HG03064 (cell line): Measurements from ENCODE around the gene CEND1.
A peak's percentile ranks its signal among the peaks of the same experiment; 100 is the strongest.

Experiments used
- ATAC-seq: cut with Tn5 transposase; IDR thresholded peaks from one replicate; pipeline ENCODE4 v1.9.1; 2021; ENCODE audit warnings: low read depth; ENCODE audit not compliant: unreplicated experiment

CEND1 gene

DNA sequence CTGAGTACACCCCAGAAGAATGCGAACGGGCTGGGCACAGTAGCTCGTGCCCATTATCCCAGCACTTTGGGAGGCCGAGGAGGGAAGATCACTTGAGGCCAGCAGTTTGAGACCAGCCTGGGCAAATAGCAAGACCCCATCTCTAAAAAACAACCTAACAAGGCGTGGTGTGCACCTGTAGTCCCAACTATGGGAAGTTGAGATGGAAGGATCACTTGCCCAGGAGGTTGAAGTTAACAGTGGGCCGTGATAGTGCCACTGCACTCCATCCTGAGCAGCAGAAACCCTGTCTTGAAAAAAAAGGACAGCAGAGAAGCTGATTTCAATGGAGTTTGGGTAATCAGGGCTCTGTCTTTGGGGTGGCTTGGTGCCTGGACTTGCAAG lies 23.2 kb upstream of the CEND1 start:
- ATAC-seq, result no peak

DNA sequence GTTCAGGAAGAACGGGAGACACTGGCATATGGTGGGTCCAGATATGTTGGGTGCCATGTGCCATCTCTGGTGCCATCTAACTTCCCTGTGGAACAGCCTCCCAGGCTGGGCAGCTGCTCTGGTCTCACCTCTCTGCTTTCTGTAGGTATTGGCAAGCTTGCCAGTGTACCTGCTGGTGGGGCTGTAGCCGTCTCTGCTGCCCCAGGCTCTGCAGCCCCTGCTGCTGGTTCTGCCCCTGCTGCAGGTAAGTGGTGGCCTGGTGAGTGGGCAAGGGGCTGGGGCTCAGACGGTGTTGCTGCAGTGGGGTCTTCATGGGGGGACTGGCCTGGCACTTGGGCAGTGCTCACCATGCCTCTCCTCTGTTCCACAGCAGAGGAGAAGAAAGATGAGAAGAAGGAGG lies 22.5 kb upstream of the CEND1 start:
- no peak for ATAC-seq

DNA sequence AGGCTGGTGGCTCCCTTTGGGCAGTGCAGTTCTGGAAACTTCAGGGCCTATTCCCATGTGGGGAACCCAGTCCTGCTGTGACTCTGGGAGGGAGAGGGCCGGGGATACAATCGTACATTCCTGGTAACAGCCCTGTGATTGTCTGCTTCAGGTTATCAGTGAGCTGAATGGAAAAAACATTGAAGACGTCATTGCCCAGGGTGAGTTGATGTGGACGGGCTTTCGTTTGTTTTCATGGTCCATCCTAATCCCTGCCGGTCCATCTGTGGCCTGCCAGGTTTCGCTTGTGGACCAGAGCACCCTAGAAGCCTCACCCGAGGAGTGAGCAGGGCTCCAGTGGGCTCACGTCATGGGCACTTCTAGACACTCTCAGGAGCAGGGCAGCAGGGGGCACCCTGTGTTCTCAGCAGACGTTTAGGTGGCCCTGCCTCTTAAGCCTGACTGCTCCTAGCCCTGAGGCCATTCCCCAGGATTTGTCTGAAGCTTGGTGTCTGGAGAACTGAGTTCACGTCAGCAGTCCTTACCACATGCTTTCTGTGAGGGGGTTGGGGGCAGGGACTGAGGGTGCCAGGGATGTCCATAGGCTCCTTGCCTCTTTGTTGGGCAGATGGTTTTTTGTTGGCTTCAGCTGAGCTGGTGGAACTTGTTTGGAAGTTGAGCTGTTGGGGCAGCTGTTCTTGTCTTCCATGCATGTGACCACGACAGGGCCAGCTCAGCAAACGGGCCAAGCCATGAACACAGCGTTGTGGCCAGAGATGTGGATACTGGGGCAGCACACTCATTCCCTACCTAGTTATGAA lies 21.8 kb upstream of the CEND1 start:
- no peak for ATAC-seq

DNA sequence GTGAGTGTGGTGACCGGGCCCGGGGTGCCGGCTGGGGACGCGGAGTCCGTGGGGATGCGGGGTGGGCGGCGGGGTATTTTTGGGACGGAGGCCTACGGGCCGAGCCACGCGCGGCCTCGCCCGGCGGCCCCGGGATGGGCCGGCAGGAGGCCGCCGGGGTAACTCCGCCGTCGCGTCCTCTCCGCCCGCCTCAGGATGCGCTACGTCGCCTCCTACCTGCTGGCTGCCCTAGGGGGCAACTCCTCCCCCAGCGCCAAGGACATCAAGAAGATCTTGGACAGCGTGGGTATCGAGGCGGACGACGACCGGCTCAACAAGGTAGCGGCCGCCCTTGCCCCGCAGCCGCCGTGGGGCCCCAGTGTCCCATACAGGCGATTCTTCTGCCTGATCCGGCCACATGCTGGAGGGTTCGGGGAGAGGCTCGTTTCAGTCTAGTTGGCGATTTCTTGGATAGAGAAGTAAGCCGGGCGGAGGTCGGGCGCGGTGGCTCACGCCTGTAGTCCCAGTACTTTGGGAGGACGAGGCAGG lies 20.2 kb upstream of the CEND1 start:
- peak; percentile 14 for ATAC-seq

DNA sequence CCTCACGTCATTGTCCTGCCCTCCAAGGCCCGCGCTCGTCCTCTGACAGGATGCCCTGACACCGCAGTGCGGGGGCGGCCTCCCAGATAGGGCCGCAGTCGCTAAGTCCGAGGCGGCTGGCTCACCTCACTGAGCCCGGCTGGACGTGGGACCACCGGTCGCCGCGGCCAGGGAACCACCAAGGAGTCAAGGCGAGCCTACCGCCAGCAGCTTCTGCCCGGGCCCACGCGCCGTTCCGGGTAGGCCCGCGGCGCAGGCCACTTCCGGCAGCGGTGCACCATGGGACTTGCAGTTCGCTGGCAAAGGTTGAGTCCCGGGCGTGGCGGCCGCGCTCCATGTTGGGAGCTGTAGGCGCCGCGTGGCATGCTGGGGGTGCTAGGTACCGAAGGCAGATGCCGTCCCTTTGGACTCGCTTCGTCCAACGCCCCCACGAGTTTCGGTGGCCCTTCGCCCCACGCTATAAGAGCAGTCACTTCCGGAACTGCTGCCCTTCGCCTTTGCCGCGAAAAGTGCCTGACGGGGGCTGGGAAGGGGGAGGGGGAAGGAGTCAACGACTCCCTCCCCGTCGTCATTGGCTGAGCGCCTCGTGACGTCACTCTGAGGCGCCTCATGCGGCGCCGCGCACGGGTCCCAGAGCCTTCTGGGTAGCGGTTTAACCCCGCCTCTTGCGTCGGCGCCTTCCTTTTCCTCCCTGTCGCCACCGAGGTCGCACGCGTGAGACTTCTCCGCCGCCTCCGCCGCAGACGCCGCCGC lies 19.6 kb upstream of the CEND1 start, which contains the start of gene RPLP2:
RPLP2 (plus strand) TSS at position 681 of the 753 bp plus-strand sequence. CDS start 268 bp downstream, outside the sequence.
- ATAC-seq, result peak; percentile 64

DNA sequence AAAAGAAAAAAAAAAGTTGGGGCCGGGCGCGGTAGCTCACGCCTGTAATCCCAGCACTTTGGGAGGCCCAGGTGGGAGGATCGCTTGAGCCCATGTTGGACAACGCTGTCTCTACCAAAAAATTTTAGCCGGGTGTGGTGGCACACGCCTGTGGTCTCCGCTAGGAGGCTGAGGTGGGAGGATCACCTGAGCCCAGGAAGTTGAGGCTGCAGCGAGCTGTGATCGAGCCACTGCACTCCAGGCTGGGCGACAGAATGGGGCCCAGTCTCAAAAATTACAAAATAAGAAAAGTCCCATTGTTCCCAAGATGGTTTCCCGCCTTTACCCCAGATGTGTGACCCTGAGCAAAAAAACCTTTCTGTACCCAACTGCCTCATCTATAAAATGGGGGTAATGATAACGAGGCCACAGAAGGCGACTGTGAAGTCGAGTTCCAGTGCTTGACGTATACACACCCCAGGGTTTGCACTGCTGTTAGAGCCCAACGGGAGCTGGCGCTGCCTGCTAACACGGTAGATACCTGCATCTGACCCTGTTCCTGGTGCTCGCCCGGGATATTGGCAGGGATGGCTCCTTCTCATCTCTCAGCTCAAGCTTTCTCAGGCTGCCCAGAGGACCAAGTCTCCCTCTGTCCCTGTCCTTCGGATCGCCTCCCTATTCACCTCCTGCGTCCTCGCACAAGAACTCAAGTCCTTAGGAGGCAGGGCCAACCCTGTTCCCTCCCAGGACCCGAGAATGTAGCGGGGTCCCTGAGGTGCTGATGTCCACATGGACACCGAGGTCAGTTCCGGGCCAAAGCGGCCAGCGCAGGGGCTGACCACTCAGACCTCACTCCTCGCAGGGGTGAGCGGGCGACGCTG lies 18.8 kb upstream of the CEND1 start:
- no peak for ATAC-seq

DNA sequence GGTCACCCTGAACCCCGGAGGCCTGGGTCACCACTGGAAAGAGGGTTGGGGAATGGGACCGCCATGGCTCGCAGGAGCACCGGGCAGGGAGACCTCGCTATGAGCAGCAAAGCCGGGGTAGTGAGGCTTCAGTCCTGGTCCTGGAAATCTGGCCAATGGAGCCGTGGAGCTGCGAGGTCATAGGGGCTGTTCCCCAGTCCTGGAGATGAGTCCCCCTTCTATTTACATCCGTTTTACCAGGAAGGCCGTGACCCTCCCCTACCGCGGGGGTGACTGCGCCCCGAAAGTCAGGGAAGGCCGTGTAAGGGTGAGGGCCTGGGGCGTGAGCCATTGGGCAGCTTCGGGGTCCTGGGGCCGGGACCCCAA lies 14.7 kb upstream of the CEND1 start:
- ATAC-seq, result no peak

DNA sequence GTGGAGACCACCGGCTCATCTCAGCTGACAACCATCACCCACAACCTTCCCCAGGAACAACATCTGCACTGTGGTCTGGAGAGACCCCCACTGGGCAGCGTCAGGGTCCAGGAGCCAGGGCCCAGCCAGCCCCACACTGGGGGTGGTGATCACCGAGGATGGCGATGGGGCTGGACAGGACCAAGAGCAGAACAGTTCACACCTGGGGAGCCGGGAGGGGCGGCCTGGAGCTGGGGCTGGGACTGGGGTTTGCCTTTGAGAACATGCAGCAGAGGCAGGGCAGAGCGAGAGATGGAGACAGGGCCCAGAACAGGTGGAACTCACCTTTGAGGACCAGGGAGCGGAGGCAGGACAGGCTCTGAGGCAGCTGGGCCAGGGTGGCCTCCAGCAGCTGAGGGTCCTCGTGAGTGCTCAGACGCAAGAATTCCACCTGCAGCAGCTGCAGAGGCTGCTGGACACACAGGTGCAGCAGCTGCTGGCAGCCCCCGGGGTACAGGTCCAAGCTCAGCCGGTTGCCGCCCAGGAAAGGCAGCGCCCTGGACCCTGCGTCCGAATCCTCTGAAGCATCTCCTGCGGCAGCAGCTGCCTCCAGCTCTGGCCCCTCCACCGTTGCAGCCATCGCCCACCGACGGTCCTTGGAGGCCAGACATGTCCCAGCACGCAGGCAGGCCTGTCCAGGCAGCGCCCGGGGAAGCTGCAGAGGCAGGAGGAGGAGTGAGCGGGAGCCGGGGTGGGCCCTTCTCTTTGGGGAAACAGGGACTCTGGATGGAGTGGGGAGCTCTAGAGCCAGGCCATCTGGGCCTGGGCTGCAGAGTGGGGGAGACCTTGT lies 14.1 kb upstream of the CEND1 start:
- ATAC-seq, result no peak

DNA sequence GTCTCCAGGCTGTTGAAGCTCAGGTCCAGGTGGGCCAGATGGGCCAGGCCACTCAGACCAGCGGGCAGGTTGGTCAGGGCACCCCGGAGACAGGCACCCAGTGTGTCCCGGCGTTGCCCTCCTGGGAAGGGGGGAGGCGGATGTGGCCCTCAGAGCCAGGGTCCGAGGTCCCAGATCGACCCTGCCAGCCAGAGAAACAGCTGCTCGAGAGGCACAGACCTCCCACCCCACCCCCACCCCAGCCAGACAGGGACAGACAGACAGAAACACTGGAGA lies 13.5 kb upstream of the CEND1 start:
- no peak for ATAC-seq

DNA sequence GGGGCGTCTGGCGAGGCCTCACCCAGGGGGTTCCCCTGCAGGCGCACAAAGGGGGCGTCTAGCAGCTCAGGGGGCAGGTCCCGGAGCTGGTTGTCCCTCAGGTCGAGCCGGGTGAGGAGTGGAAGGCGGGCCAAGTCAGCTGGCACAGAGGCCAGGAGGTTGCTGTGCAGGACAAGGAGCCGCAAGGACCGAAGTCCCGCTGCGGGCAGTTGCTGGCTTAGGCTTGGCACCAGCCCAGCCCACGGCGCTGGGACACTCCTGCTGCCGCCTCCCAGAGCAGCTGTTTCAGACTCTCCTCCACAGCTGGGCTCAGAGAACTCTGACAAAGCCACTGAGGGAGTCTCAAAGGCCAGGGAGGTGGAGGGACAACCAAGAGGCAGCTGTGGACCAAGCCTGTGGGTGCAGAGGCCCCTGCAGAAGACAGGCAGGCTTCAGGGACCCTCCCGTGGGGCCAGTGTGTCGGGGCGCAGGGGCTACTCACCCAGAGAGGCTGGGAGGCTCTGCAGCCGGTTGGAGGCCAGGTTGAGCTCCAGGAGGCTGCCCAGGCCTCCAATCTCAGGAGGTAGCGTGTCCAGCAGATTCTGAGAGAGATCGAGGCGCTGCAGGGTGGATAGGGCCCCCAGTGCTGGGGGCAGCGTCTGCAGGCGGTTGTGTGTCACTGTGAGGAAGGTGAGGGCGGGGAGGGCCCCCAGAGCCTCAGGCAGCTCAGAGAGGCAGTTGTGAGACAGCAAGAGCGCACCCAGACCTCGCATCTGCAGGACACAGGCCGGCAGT lies 13.0 kb upstream of the CEND1 start:
- no peak for ATAC-seq

DNA sequence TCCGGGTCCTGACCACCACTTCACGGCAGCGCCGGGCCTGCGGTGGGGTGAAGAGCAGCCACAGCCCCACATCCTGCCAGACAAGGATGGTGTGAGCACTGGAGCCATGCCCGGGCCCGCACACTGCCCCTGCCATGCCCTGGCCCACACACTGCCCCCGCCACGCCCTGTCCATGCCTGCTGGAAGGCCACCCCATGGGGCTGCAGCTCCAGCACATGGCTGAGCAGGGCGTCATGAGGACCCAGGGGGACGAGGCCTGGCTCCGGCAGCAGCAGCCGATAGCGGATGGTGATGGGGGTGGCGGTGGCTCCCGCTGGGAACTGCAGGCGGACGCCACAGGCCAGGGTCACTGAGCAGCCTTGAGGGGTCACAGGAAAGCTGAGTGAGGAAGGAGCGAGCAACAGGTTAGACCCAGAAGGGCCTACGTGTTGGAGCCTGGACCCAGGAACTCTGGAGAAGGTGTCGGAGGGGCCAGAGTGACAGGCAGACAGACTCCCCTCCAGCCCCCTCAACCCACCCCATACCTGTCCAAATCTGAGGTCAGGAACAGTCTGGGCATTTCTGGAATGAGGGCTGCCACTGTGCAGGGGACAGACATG lies 12.2 kb upstream of the CEND1 start:
- ATAC-seq, result no peak

DNA sequence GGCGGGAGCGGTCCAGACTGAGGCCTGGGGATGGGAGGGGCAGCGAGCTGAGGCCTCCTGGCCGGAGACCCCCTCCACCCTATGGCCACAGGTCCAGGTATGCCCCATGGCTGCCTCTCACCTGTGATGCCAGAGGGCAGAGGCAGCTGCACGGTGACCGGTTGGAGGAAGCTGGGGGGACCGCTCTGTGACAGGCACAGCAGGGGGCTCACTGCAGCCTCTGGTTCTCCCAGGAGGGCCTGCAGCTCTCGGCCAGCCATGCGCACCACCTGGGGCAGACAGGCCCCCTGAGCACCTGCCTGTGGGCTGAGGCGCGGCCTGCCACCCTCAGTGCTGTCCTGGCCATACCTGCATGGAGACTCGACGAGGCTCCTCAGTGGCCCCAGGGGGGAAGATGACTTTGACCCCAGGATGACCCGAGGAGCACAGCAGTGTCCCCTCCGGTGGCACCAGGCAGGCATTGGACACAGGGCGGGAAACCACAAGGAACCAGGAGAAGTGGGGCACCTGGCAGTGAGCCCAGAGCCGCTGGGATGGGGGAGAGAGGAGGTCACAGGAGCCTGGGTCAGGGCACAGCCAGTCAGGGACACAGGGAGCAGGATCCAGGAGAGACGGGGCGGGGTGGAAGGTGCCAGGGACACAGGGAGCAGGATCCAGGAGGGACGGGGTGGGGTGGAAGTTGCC lies 11.3 kb upstream of the CEND1 start:
- no peak for ATAC-seq

DNA sequence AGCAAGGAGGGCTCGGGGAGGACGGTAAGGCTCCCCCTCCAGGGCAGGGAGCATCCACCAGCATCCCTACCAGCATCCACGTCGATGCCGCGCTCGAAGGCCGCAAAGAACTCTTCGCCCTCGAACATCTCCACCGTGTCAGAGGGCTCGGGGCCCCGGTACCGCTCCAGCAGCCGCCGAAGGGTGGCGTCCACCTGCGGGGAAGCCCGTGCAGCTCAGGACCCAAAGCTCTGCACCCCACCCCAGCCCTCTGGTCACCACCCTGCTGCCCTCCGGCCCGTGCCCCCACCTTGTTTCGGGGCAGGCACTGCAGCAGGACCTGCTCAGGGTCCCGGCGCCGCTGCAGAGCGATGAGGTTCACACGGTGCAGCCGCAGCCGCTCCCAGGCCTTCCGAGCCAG lies 10.6 kb upstream of the CEND1 start:
- no peak for ATAC-seq

DNA sequence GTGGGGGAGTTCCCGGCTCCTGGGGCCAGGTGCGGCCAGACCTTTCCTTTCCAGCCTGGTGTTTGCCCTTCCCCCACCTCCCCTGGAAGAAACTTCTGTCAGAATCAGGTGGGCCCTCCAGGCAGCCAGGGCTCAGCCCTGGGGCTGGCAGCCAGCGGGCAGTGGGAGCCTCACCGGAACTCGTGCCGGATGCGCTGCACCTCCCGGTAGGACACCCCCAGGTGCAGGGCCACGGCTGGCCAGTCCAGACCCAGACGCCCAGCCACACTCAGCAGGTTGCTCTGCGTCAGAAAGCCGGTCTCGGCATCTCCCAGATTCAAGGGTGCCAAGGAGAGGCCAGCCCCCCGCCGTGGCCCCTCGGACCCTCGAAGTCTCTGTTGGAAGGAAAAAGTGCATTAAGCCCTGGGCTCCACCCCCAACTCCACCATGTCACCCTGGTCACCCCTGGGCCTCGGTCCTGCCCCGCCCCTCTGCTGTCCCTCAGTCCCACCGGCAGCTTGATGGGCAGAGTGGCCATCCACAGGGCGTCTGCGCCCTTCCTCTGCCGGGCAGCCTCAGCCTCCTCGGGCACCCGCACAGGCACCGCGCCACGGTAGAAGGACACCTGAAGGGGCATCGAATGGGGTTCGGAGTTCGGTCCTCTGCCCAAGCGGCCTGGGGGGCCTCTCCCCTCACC lies 9.9 kb upstream of the CEND1 start:
- no peak for ATAC-seq

DNA sequence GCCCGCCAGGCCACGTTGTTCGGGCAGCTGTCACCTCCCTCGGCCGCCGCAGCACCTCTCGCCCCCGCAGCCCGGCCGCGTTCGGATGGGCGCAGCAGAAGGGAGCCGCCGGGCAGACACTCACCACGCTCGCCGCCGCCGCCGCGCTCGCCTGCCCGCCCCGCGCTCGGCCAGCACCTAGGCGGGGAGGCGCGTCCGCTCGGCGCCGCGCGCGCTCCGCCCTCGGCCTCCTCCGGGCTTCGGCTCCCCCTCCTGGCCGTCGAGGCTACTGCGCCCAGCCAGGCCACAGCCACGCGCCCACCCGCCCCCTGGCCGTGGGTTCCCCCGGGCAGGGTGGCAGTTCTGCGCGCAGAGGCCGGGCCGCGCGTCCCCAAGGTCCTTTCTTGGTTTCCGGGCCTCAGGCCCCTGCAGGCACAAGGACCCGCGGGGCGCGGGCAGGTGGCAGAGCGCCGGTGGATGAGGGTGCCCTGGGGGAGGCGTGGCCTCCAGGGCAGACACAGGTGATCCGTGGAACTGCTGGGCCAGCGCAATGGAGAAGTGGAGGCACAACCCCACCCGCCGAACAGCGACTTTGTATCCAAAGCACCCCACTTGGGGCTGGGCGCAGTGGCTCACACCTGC lies 8.3 kb upstream of the CEND1 start, which contains the start of gene SLC25A22:
SLC25A22 (minus strand) TSS at position 189 of the 621 bp plus-strand sequence. CDS start 3,275 bp downstream, outside the sequence.
- peak; percentile 47 for ATAC-seq

DNA sequence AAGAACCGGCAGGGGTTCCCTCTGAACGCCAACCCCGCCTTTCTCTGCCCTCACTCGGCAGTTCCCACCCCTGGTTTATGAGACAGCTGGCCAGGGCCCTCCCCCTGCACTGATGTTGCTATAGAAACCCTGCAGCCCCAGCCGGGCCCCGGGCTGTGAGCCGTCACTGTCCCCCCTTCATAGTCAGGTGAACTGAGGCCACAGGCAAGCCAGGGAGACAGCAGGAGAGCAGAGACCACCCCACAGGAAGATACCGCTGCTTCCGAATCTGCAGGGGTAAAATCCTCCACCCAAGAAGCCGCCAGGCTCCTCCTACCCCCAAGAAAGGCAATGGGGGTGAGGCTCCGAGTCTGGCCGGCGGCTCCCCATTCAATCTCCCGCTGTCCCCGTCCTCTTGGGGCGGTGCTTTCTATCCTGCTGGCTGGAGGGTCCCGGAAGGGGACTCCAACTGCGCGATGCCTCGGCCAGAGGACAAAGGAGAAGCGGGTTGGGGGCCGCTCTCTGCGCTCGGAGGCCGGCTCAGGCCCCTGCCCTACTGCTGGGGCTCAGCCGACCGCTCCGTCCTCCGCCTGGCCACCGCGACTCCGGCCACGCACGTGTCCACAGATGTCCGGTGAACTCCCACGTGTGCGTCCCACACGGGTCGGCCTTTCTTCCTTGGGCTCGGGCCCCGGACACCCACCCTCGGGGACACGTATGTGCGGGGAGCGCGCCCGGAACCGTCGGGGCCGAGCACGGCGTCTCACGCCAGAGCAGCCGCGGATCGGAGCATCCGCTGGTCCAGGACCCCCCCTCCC lies 7.6 kb upstream of the CEND1 start:
- peak; percentile 36 for ATAC-seq
